HG03097 (cell line): ENCODE data around the gene NUCB2.

Experiments used
- ATAC-seq: cut with Tn5 transposase; IDR thresholded peaks from one replicate; pipeline ENCODE4 v1.9.1; 2021; ENCODE audit not compliant: unreplicated experiment, low FRiP score

The NUCB2 gene

DNA sequence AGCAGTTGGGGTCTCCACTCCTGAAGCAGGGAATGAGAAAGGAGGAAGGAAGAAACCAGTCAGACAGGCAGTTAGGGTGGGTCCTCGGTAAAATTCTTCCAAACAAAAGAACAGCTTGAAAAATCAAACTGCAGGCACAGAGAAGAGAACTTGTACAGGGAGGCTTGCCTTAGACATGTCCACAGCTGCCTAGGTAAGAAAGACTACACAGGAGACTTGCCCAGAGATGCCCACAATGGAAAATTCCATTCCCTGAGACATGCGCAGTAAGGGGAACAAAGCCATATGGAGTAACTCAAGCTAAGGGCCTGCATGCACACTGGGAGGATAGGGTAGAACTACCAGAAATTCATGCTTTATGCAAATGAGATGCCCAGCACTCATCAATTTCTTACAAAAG is 102.1 kb downstream of the NUCB2 start:
- ATAC-seq: no peak

DNA sequence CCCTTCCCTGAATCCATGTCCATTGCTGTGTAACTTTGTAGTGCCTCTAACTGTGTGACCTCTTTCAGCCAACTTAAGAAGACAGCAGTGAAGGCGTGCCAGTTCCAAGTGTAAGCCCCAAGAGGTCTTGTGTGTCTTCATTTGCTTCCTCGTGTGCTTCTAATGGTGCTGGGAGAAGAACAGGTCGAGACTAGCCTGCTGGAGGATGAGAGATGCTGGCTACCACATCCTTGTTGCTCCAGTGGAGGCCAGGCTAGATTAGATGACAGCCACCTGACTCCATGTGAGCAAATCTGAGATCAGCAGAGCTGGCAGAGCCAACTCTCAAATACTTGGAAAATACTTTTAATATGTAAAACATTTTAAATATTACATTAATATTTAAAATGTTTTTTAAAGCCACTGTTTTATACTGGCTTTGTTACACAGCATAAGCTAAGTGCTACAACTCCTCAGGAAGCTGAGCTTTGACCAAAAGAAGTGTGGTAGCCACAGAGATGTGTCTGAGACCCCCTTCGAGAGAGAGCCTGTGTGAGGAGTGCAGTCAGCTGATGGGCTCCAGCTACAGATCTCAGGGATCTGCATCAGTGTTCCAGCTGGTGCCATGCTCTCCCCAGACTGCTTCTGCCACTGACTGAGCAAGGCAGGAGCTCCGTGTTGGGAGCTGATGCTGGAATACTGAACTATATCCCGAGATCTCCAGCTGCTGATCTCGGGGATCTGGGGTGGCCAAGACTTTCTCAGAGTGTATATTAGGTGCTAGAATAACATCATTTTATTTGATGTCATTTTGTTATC is 103.0 kb downstream of the NUCB2 start:
- ATAC-seq: no peak

DNA sequence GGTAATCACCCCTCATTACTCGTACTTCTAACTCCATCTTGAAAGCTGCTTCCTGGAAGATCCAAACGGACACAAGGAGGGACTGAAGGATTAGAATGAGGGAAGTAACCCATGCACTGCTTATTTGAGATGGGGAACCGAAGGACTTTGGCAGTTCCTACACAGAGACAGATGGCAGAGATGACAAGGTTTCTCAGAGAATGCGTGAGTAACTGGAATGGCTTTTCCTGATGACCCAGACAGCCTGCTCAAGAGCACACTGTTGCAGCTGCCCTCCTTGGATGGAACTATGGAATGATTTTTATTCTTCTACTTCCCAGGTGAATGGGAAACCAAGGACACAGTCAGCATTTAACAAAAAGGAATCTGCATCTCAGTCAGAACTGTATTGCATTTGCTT is 104.6 kb downstream of the NUCB2 start:
- no peak for ATAC-seq
